SU-DHL-6 (cell line): ENCODE results near the gene KLF16.

Source experiments
- CTCF ChIP-seq: fragments of 200-600 bp; sonication (generic); IDR thresholded peaks from one replicate; pipeline ENCODE4 v1.5.1; 2017; ENCODE audit warnings: antibody characterized with exemption, mild to moderate bottlenecking, low read length, moderate library complexity; ENCODE audit not compliant: insufficient read depth, poor library complexity, severe bottlenecking
- EZH2phosphoT487 ChIP-seq: fragments of 200-600 bp; sonication (generic), shearing (Covaris generic); conservative IDR thresholded peaks from 2 replicates; pipeline ENCODE4 v1.6.1; 2018; ENCODE audit warnings: mild to moderate bottlenecking, antibody characterized with exemption, low read length, moderate library complexity, mixed read lengths

- TF ChIP-seq CTCF (no peak), EZH2phosphoT487 (no peak)
Measured at GRCh38 chr19:1850809-1851653, 12.3 kb downstream of the KLF16 start.
